LNCaP clone FGC (cell line): ENCODE results near the gene IFI44.

ENCODE experiments used
- DNase-seq: peaks from one replicate; pipeline ENCODE4 v3.0.0-alpha.2; 2011; ENCODE audit warnings: low read depth
- H3K4me3 ChIP-seq: 2 replicates; pipeline ENCODE4 v1.5.1; 2011; ENCODE audit warnings: mild to moderate bottlenecking, low read depth, low read length, control low read depth
- TF ChIP-seq, protein P1 (sequence below): IDR thresholded peaks from 2 replicates; pipeline ENCODE4 v1.5.1; 2012; ENCODE audit warnings: mild to moderate bottlenecking; ENCODE audit not compliant: control insufficient read depth, insufficient read depth; ENCODE audit errors: extremely low read depth

Gene IFI44

DNA sequence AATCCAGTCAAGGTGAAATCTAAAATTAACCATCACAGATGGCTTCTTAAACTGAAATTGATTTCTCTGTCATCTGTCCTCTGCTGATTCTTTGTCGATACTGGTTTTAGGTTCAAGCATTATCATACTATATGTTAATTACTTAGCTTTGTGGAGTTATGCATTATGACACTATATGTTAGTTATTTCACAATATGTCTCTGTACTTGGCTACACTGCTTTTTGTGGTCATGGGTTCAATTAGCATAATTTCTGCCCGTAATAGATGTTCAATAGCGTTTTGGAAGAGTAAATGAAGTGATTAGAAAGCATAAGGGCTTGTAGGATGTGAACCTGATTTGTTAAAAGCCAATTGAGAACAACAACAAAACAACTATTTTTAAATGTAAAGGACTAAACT, 28.2 kb downstream of the IFI44 start:
- no peak for DNase-seq
- TF ChIP-seq, protein P1, sequence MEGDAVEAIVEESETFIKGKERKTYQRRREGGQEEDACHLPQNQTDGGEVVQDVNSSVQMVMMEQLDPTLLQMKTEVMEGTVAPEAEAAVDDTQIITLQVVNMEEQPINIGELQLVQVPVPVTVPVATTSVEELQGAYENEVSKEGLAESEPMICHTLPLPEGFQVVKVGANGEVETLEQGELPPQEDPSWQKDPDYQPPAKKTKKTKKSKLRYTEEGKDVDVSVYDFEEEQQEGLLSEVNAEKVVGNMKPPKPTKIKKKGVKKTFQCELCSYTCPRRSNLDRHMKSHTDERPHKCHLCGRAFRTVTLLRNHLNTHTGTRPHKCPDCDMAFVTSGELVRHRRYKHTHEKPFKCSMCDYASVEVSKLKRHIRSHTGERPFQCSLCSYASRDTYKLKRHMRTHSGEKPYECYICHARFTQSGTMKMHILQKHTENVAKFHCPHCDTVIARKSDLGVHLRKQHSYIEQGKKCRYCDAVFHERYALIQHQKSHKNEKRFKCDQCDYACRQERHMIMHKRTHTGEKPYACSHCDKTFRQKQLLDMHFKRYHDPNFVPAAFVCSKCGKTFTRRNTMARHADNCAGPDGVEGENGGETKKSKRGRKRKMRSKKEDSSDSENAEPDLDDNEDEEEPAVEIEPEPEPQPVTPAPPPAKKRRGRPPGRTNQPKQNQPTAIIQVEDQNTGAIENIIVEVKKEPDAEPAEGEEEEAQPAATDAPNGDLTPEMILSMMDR: no peak
- H3K4me3 ChIP-seq: no peak overlapping the region

DNA sequence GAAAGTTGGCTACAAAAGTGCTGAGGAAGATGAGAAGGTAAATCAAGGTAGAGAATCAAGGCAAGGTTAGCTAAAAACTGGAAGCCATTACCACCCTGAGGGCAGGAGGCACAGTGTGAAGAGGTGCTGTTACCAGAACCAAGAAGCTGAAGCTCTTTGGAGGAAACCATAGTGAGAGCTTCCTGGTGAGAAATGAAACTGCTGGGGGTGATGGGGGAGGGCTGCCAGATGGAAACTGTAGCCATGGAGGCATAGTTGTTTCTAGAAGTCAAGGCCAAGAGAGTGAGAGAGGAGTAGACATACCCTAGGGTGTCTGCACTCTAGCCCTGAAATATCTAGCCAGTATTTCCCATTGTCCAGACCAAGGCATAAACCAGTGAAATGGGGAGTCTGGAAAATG, 28.7 kb downstream of the IFI44 start:
- no peak for DNase-seq
- H3K4me3 ChIP-seq: no peak overlapping the region
- TF ChIP-seq, protein P1: no peak

DNA sequence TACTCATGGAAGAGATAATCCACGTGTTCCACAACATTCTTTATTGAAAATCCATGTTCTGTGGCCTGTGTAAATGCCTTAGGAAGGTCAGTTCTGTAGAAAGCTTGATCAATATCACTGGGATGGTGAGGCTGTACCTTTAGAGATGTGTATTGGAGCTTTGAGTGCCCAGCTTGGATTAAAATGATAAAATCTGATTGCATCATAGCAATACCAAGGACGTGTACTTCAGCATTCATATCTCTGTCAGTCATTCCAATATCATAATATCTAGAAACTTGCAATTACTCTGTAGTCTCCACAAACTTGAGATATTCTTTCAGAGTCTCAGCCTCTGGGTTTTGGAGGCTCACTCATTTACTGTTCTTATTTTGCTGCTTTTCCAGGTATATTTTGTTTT, 31.6 kb downstream of the IFI44 start:
- TF ChIP-seq, protein P1: no peak
- H3K4me3 ChIP-seq: no peak overlapping the region
- no peak for DNase-seq

DNA sequence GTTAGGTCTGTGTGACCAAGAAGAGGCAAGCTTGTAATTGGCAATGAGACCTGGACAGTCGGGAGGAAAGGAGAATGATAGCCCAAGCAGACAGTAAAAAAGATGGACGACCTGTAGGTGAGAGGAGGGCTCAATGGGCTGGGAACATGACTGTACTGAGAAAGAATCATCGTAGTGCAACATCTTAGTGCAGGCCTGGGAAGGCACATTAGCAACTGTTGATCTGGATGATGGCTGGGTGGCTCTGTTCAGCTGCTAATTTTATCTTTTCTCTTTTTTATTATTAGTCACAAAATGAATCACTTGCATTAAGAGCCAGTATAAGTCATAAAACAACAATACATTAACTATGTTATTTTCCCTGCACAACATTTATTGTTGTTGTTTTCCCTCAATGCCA, 32.9 kb downstream of the IFI44 start:
- TF ChIP-seq, protein P1: no peak
- no peak for DNase-seq

DNA sequence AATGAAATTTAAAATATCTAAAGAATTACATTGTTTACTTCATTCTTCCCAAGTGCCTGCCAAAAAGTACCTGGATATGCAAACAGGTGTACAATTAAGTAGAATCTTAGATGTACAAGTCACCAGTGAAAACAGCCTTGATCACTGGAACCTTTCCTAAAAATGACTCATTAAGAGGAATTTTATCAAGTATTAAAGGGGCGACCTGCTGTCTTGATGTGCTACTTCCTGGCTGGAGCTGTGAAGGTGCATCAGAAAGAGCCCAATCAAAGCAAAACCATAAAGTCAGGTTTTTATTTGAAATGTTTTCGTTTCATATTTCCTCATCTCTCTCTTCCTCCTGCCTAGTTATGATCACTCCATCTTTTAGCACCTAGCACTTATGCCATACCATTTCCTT, 33.4 kb downstream of the IFI44 start:
- no peak overlapping the region for H3K4me3 ChIP-seq
- DNase-seq: no peak
- TF ChIP-seq, protein P1: no peak

More for the DNA sequence above, 32.9 kb downstream of the IFI44 start:
- no peak overlapping the region for H3K4me3 ChIP-seq

DNA sequence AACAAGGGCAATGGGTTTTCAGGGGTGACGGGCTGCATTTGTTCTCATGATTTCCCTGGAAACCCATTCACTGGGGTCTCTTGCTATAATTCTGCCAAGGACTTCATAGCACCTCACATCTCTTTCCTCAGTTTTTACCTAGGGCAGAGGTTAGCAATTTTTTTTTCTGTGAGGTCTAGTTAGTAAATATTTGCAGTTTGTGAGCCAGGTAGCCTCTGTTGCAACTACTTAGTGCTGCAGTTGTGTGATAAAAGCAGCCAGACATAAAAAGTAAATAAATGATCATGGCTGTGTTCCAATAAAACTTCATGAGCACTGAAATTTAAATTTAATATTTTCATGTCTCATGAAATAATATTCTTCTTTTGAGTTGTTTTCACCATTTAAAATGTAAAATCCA, 37.7 kb downstream of the IFI44 start:
- peak; percentile 63 for DNase-seq
- no peak overlapping the region for H3K4me3 ChIP-seq
- TF ChIP-seq, protein P1: no peak

DNA sequence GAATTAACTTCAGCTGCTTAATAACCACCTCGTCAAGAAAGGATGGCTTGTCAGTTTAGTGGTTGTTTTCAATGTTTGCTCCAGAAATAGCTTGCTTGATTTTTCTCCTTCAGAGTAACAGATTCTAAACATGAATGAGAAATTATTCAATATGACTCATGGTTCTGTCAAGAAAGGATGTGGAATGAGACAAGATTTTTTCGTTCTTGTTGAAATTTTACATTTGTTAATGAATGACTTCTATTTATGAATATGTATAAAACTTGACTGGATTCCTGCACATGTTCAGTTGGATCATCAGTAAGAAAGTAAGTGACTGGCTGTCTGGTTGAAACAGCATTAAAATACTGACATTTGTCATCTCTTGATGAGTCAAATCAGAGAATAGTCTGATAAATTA, 38.3 kb downstream of the IFI44 start:
- no peak overlapping the region for H3K4me3 ChIP-seq
- DNase-seq: no peak
- TF ChIP-seq, protein P1: no peak
